HepG2 (cell line): ENCODE measurements around the gene EGFL8. TPM values are rescaled to one million over a fixed set of nuclear protein-coding genes. Genes with fewer than 3 reads are reported as not detected.

ENCODE experiments used
- ASH2L ChIP-seq: fragments of 300-600, 200-600 bp; sonication (generic); IDR thresholded peaks from 2 replicates; pipeline ENCODE4 v1.7.0; 2017; ENCODE audit warnings: low read depth, mild to moderate bottlenecking, moderate library complexity, mixed read lengths, low read length; ENCODE audit not compliant: insufficient read length
- CBX5 ChIP-seq: sonication (generic); formaldehyde crosslinking; IDR thresholded peaks from 2 replicates; pipeline ENCODE4 v1.4.0; 2020; ENCODE audit warnings: missing genetic modification reagents, borderline replicate concordance
- E2F2 ChIP-seq: sonication (generic); formaldehyde crosslinking; IDR thresholded peaks from 2 replicates; pipeline ENCODE4 v1.4.0; 2020; ENCODE audit warnings: missing genetic modification reagents, borderline replicate concordance
- FOXA3 ChIP-seq: IDR thresholded peaks from 2 replicates; pipeline ENCODE4 v1.6.1; 2016; ENCODE audit warnings: missing genetic modification reagents, missing compliant biosample characterization
- KDM5B ChIP-seq: sonication (generic); formaldehyde crosslinking; IDR thresholded peaks from 2 replicates; pipeline ENCODE4 v1.4.0; 2020; ENCODE audit warnings: missing genetic modification reagents, mild to moderate bottlenecking, borderline replicate concordance
- PATZ1 ChIP-seq: sonication (generic); formaldehyde crosslinking; IDR thresholded peaks from 2 replicates; pipeline ENCODE4 v1.4.0; 2020; ENCODE audit warnings: missing genetic modification reagents
- PHB2 ChIP-seq: fragments of 450-650 bp; IDR thresholded peaks from 2 replicates; pipeline ENCODE4 v1.6.1; 2018; ENCODE audit not compliant: partially characterized antibody
- RFX1 ChIP-seq: fragments of 450-650 bp; IDR thresholded peaks from 2 replicates; pipeline ENCODE4 v1.6.1; 2017
- SALL1 ChIP-seq: sonication (generic); formaldehyde crosslinking; IDR thresholded peaks from 2 replicates; pipeline ENCODE4 v1.8.0; 2022; ENCODE audit warnings: mild to moderate bottlenecking, missing genetic modification reagents
- ZBTB34 ChIP-seq: sonication (generic); formaldehyde crosslinking; IDR thresholded peaks from 2 replicates; pipeline ENCODE4 v1.8.0; 2022; ENCODE audit warnings: mild to moderate bottlenecking, missing genetic modification reagents
- ZGPAT ChIP-seq: IDR thresholded peaks from 2 replicates; pipeline ENCODE4 v1.6.1; 2016; ENCODE audit warnings: mild to moderate bottlenecking
- ZHX1 ChIP-seq: sonication (generic); formaldehyde crosslinking; IDR thresholded peaks from 2 replicates; pipeline ENCODE4 v1.8.1; 2022; ENCODE audit warnings: low read depth, mild to moderate bottlenecking, missing genetic modification reagents
- ZNF326 ChIP-seq: sonication (generic); formaldehyde crosslinking; IDR thresholded peaks from 2 replicates; pipeline ENCODE4 v1.4.0; 2020; ENCODE audit warnings: missing genetic modification reagents, borderline replicate concordance
- ZNF746 ChIP-seq: sonication (generic); formaldehyde crosslinking; IDR thresholded peaks from 2 replicates; pipeline ENCODE4 v1.8.0; 2022; ENCODE audit warnings: mild to moderate bottlenecking, missing genetic modification reagents
- polyA plus RNA-seq, 8 experiments: library from polyadenylated mRNA; depleted of rRNA in 3 of 8; stranded (reverse) in 7 of 8; unstranded in 1 of 8; fragments of >200 nt; fragmentation: Illumina TruSeq in 4 of 8; extraction: Trizol in 4 of 8; gene quantifications; 2 replicates each; pipeline versions ENCODE4 v1.2.1 to v1.2.3, GENCODE V29; 2011 to 2016; ENCODE audit warnings: low read depth in 4 of 8, missing spikeins in 1 of 8, mixed read lengths in 1 of 8; ENCODE audit not compliant: insufficient read depth in 1 of 8
- total RNA-seq, 5 experiments: library from RNA; depleted of rRNA; stranded (reverse); fragments of >200 nt; fragmentation: Illumina TruSeq; extraction: Trizol; gene quantifications; 2 replicates each; pipeline ENCODE4 v1.2.3, GENCODE V29; 2016; ENCODE audit warnings: low read depth in 1 of 5

EGFL8 gene
- total and polyA plus RNA-seq, 2 of the 13 experiments (the other 11 are each of a cell fraction or from before 2014, with no cell fraction given): 10.0 to 11.5 TPM

- TF ChIP-seq PATZ1: peak; percentile 90
- peak; percentile 83 for TF ChIP-seq ASH2L
- no peak; the same call in none of the 2 replicates for TF ChIP-seq ZGPAT (CRISPR knock-in tag)
- TF ChIP-seq ZNF326 (CRISPR knock-in tag): no peak
- TF ChIP-seq PHB2: no peak
- no peak for TF ChIP-seq KDM5B (CRISPR knock-in tag)
- TF ChIP-seq E2F2 (CRISPR knock-in tag): peak; percentile 70; the same call in 1 of the 2 replicates
- TF ChIP-seq RFX1: peak; percentile 70
- TF ChIP-seq ZBTB34 (CRISPR knock-in tag): 0 out of 2 replicates have a peak, but pooled peaks have one; percentile 50
- peak; percentile 88 for TF ChIP-seq FOXA3 (CRISPR knock-in tag)
- TF ChIP-seq ZHX1 (CRISPR knock-in tag): peak; percentile 67; the same call in 1 of the 2 replicates
- TF ChIP-seq CBX5 (CRISPR knock-in tag): peak; percentile 41; the same call in 1 of the 2 replicates
- no peak; the same call in 1 of the 2 replicates for TF ChIP-seq SALL1 (CRISPR knock-in tag)
- peak; percentile 61; the same call in 1 of the 2 replicates for TF ChIP-seq ZNF746 (CRISPR knock-in tag)
Measured at GRCh38 chr6:32153564-32154513, 10.6 kb upstream of the EGFL8 start, which contains the start of gene PPT2 (continued).
